Measurements from ENCODE around the gene MRPS6.

The MRPS6 gene

DNA sequence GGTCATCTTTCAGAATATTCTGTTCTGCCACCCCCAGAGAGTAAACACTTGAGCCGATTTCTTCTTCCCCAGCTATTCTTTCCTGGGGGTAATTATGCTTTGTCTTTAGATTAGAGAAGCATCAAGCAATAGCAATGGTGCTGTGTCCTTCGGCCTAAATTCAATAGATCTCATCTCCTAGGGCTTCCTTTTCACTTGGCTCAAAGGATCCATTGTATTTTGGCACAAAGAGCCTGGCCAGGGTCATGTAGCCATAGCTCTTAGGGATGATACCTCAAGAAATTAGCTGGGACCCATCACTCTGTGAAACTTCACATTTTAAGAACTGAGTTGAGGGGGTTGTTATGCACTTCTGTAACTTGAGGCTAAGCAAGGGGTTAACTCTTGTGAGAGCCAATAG, 27.0 kb downstream of the MRPS6 start:
- DNase-seq (ENCODE audit: low spot score): no peak

DNA sequence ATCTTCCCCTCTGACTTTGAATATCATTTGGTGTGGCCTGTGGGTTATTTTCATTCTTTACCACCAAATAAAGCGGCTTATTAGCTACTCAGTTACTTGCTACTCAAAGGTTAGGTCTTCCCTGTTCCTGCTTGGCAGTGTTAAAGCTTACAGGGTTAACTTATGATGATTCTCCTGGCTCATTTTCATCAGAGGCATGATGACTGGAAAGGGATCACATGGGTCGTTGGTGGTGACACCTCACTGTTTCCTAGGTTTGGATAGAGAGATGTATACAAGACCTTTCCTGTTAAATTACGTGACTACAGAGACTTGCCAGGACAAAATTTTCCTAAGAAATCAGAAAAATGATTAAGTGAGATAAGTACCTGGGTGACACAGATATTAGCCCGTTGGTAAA, 27.4 kb downstream of the MRPS6 start:
- no peak for DNase-seq (ENCODE audit: low spot score)

DNA sequence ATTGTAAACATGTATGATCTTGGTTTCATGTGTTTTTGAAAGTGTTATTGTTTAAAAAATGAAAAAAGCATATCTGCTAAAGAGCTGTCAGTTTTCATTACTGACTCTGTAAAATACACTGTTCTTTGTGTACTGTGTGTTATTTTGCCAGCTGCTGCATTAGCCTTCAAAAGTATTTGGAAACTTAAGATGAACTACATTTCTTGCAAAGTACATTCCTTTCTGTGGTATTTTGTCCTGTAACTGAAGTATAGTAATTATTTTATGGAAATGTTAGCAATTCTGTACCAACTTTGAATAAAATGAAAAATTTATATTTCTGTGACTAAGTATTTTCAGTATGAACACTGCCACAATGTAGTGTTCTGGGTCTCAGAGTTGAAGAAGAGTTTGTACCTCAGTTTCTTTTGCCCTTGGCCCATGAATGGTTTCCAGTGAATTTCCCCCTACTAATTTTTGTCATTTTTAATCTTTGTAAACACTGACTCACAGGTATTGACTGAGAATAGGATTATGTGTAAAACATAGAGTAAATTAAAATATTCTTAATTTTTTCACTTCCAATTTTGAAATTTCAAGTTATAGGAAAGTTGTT, 32.7 kb downstream of the MRPS6 start:
- DNase-seq (ENCODE audit: low spot score): no peak

DNA sequence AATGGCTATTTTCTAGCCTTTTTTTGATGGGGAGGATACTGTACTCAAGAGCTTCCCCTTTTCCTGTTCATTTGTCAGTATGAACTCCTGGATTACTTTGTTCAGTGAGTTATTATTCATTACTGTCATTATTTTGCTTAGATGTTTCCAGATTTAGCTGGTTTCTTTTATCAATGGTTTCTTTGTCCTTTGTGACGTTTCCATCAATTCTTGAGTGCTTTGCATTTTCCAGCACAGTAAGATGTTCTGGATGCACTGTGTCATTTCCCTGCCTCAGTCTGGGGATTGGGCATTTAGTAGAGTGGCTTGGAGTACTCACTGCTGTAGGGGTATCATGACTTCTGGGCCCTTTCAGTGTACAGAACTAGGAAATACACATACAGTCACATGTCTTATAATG, 34.2 kb downstream of the MRPS6 start:
- DNase-seq (ENCODE audit: low spot score): no peak

DNA sequence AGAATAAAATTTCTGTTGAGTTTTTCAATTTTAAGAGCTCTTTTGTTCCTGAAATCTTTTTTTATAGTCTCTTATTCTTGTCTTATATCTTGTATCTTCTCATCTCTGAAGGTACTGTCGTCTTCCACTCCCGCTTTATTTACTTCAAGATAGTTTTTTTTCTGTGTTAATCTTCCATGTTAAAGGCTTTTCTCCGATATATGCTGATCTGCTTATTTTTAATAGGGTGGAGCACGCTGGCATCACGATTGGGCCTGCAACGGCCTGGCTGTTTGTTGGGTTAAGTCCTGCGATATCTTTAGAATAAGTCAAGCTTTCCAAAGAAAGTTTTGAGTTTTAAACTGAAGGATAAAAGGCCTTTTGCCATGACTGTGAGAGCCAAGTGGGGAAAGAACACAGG, 35.7 kb downstream of the MRPS6 start:
- DNase-seq (ENCODE audit: low spot score): no peak

DNA sequence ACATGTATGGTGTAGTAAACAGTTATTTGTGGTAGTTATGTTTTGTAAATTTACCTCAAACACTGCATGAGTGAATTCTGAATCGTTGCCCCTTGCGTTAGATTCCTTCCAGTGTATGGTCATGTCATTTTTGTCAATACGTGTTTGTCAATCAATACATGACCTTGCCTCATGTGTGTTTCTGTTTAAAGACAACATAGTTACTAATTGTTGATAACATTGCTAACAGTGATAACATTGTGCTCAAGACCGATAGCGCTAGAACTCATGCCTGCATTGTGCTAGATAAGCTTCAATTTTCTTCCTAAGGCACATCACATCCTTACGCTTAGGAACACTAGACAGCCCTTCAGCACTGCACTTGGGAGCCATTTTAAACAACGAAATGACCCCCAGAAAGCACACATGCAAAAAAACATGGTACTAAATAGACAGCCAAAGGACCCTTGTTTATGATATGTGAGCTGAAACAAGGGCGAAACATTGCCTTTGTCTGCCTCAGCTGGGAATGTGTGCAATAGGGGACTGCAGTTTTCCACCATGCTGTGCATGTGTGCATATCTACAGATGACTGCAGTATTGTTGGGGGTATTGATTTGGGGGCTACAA, 37.3 kb downstream of the MRPS6 start:
- DNase-seq (ENCODE audit: low spot score): no peak

DNA sequence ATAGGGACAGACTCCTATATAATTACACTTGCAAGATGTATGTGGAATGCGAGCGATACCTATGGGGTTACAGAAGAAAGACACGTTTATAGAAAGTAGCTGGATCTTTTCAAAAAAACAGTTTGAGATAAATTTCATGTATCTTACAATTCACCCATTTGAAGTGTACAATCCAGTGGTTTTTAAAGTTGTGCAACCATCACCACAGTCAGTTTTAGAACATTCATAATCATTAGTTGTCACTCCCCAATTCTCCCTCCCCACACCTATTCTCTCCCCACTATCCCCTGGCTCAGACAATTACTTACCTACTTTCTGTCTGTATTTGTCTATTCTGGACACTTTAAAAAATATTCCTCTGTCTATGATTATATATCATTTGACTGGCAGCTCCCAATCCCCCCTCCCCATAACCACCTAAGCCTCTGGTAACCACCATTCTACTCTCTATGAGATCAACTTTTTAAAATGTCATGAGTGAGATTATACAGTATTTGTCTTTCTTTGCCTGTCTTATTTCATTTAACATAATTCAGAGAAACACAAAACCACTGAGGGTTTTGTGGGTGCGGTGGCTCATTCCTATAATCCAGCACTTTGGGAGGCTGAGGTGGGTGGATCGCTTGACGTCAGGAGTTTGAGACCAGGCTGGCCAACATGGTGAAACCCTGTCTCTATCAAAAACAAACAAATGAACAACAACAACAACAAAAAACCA, 39.1 kb downstream of the MRPS6 start:
- DNase-seq (ENCODE audit: low spot score): no peak

DNA sequence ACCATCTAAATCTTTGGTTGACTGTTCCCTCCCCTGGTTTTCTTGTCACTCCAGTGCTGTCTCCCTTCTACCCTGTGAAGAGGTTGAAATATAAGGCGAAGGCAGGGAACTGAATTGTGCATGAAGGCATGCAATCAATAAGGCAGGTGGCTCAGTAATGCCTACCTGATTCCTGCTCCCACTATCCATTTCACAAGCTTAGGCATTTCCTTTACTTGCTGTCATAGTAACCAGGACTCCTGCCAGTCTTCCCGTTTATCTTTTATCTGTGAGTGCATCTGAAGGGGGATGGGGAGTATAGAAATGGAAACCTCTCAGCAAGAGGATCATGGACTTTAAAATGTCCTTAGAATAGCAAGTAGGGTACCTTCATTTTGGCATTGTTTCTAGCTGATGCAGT, 40.5 kb downstream of the MRPS6 start:
- DNase-seq (ENCODE audit: low spot score): peak; percentile 53

DNA sequence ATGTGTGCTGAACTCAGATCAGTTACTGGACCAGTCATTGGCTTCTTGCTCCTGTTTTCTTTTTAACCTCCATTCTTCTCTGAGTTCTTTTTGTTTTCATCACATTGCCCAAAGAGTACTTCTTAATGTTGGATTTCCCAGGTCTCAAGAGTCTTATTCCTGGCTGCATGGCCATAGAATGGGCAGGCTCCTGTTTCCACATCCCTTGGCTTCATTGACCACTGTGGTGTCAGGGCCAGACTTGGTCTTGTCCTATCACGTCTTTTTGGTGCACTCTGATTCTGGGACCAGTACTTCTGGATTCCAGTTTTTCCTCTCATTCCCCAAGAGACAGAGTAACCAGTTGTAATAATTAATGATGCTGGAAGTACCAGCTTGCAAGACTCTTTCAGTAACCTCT, 41.8 kb downstream of the MRPS6 start:
- DNase-seq (ENCODE audit: low spot score): no peak

DNA sequence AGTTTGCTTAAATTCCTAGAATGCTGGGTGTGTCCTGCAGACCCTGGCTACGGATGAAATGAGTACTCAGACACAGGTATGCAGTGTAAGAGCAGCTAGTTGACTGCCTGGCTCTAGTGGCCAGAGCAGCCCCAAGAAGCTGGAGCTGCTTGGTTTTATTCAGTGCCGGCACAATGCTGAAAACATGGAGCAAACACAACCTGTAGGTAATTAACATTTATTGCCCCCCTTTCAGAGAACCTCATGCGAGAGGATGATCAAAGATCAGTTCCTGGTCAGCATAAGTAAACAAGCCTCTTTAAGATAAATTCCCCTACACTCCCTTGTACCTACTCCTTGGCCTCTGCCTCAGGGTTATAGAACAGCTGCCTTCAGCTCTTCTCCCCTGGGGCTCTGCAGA, 43.2 kb downstream of the MRPS6 start:
- DNase-seq (ENCODE audit: low spot score): no peak

DNA sequence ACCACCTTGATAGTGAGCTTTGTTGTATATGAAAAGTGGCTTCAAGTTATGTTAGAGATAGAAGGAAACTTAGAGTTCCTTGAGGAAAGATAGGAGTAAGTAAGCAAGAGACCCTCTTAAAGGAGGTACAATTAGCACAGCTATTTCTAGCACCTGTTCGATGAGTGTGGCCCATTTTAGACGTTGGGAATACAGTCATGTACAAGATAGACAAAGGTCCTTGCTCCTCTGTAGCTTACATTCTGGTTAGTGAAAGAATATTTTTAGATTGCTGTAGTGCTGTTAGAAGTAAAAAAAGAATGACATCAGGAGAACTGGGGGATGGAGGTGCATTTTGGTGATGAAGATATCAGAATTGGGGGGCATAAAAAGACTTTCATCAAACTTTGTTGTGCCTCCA, 47.5 kb downstream of the MRPS6 start:
- DNase-seq (ENCODE audit: low spot score): no peak

DNA sequence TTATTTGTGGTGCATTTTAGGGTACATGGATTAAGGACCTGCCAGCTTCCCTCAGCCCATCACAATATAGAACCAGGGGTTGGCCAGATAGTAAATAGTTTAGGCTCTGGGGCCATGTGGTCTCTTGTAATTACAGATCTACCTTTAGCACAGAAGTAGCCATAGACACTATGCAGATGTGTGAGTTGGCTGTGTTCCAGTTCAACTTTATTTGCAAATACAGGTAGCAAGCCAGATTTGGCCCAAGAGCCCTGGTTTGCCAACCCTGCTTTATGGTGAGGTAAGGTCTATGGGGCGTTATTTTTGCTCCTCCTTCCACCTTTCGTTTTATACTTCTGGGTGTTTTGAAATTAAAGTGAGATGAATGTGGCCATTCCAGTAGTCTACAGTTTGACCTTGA, 48.7 kb downstream of the MRPS6 start:
- DNase-seq (ENCODE audit: low spot score): no peak

DNA sequence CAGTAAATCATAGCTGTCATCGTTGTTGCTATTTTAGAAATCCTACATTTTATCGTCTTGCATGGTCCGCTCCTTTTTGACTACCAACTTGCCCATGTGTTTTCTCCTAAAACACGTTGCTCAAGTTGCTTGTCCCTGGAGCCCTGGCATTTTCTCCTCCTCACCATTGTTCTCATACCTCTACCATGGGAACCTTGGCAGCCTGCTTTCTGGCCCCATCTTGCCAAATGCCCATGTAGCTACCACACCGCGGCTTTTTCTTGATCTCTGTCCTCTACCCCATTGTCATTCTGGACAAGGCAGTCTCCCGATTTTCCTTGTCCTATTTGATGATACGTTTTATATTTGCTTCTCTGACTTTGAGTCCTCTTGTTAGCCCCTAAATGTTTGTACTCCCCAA, 50.2 kb downstream of the MRPS6 start:
- DNase-seq (ENCODE audit: low spot score): no peak

DNA sequence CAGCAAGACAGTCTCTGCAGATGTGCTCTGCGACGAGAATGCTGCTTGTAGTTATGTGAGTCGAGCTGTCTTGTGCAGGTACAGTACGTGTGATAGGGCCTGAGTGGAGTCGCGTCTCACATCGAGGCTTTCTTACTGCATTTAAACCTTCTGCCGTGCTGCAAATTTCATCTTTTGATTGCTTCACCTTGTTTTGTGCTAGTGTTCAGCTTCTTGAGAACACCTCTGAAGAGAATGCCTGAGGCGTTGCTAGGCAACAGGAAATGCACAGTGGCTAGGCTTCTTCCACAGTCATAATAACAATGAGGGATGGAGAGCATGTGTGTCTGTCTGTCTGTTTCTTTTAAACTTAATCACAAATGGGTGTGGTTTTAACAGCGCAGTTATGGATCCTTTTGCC, 52.9 kb downstream of the MRPS6 start:
- DNase-seq (ENCODE audit: low spot score): no peak

DNA sequence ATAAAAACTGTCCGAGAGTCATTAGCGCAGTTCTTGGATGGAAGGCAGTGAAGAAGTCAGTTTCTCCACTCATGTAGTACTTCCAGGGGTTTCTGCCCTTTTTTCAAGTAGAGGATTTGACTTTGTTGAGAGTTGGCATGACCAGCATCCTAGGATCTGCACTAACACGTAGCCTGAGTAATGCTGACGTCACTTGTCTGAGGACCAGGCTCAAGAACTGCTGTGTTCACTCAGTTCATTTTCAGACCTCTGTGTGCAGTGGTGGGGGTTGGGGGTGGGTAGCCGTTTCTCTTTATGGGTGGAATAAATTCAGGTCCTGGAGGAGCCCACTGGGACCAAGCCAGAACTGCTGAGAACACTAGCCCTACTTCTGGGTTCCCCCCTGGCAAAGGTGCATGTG, 53.3 kb downstream of the MRPS6 start:
- no peak for DNase-seq (ENCODE audit: low spot score)

DNA sequence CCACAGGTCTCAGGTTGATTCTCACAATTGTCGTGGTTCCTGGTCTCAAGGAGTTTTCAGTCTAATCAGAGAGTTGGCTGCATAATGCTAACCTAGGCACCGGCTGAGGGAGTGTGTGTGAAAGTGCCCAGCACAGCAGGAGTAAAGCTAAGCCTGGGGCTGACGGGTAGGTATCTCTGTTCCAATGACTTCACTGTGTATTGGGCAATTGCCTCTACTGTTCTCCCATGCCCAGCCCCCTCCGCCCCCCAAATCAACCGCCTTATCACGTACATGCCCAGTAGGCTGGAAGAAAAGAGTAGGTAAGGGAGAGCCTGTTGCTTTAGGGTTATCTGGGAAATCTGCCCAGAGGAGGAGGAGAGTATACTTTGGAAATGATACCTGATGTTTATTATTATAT, 54.7 kb downstream of the MRPS6 start:
- no peak for DNase-seq (ENCODE audit: low spot score)

DNA sequence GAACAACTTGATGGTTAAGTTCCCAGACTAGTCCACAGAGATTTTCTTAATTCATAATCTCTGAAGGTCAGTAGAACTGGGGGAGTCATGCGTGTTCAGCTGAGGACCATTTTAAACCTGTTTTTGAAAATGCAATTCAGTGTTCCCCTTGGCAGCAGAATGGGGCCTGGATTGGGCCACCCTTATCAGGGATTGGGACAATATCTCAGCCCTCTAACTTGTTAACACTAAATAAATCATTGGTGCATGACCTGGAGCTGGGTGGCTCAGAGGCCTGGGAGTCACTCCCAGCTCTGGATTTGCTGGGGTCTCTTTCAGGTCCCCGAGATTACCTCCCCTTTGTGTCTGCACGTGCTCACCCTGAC, 55.3 kb downstream of the MRPS6 start:
- no peak for DNase-seq (ENCODE audit: low spot score)

DNA sequence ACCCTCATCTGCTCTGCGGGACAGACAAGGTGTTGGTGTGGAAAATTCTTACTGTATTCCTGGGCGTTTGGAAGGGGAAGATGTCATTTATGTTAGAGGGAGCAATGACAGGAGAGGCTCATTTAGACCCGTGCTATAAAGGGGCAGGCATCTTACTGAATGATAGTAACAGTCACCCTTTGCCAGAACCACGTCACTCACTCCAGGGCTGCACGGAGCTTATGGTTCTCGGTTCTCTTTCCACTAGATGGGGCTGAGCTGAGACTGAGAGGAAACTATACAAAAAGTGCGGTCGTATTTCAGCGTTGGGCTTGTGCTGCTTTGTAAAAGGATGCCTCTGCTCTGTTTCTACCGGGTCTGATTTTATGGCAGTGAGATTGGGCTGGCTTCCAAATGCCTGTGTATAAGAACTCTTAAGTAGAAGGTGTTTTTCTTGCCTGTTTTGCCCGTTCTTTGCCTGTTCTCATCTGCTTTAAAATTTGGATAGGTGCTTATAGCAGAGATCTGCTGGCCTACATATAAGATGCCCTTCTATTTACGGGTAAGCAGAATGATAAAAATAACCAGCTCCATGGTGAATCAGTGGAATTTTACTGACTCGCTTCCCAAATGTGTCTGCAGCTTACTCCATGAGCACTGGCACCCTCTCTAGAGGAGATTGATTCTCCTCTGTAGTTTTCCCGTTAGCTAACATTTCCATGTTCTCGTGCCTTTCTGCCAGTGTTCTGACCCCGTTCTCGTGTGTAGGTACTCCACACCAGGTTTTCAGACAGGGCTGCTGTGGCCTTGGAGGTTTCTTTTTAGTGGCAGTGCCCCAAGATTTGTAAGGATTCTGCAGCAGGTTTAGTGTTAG, 55.9 kb downstream of the MRPS6 start:
- DNase-seq (ENCODE audit: low spot score): peak; percentile 38

DNA sequence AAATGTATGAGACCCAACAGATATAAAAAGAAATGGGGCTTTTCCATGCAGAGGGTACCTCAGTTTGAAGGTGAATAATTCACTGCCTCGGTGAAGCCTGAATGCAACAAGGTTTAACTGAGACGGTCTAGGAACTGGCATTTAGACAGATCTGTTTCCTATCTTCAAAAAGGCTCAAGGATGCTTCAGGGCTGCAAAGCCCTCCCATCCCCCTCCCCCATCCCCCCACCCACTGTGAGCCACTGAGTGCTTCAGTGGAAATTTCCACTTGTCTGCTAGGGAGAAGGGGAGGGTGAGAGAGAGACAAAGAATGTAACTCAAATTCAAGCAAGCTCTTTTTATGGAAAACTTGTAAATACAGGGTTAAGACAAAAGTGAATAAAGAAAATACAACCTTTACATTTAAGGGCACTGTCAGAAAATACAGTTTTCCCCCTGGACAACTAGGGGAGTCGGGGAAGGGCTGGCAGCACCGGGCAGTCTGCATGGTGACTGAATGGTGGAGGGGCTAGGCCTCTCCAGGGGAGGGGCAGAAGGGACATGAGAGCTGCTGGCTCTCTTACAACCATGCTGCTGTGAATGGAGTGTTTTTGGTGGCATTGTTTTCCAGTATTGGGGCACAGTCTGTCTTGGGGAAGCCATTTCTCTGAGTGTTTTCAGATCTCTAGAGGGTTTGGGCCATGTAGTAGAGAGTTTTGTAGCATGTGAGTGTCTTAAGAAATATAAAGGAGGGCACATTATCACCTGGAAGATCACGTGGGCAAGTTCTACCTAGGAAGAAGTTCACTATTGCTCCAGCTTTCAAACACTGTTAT, 56.7 kb downstream of the MRPS6 start:
- DNase-seq (ENCODE audit: low spot score): peak; percentile 52

DNA sequence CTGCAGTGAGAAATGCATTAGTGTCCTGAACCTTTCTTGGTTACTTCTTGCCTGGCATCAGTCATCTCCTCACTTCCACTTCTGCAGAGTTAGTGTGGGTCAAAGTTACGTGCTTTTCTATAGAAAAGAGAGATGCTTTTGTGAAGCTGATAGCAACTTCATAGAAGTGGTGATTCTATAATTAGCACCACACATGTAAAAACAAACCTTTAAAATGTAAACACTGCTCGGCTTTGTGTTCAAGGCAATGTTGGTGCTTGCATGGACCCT, 57.3 kb downstream of the MRPS6 start:
- DNase-seq (ENCODE audit: low spot score): no peak

DNA sequence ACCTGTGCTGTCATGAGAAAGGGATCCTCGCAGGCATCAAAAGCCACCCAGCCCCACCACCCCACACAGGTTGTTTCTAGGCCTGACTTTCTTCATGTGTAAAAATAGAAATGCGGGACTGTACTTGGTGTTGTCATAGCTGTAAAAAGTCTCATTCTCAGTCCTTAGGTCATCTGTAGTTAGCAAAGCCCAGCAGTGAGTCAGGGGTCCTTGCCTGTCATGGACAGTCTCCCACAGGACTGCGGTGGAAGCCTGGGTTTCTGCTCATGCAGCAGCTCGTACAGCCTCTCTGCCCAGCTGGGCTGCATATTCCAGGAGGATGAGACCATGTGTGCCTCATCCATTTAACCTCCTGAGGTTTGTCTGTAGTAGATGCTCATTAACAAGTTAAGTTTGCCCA, 58.2 kb downstream of the MRPS6 start:
- no peak for DNase-seq (ENCODE audit: low spot score)

DNA sequence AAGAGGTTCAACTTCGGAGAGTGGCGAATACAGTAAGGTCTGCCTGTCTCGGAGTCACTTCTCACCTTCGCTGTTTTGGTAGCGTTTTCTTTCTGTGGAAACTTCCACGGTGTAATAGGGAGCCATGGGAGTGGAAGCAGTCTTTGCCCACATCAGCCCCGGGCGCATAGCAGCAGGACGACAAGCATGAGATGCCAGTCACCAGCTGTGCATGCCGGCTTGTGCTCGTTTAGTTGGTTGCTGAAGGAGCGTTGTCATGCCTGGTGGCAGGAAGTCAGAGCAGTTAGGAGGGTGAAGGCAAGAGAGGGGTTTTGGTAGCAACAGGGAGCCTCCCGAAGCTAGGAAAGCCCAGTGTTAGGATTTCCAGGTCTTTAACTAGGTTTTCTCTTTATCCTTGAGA, 58.8 kb downstream of the MRPS6 start:
- no peak for DNase-seq (ENCODE audit: low spot score)
